ENCODE data around the gene GALNT14. TPM values are rescaled to one million over a fixed set of nuclear protein-coding genes. Genes with fewer than 3 reads are reported as not detected.

GALNT14 gene
- total and polyA plus RNA-seq, 2 of the 8 experiments (the other 6 are each of a cell fraction or from before 2014, with no cell fraction given), result 13.0 to 13.7 TPM

- TF ChIP-seq TEAD4 (IDR thresholded peaks at IDR 0.05; ENCODE audit: low read depth, low read length) (no peak), SUZ12 (IDR thresholded peaks at IDR 0.05; ENCODE audit: low read length) (no peak), SP2 (IDR thresholded peaks at IDR 0.05; ENCODE audit: low read length) (no peak)
Observed at GRCh38 chr2:31066551-31066950, 71.7 kb downstream of the GALNT14 start (continued).

All from H1 (cell line).